Osteoblast (primary cell): ENCODE data around the gene ZNF775. TPM values are rescaled to one million over a fixed set of nuclear protein-coding genes. Genes with fewer than 3 reads are reported as not detected.

ENCODE experiments used
- DNase-seq: peaks from one replicate; pipeline ENCODE4 v3.0.0; 2011; ENCODE audit warnings: low spot score, mixed read lengths; ENCODE audit not compliant: insufficient read length; ENCODE audit errors: missing footprints
- H2AFZ ChIP-seq: 2 replicates; pipeline ENCODE4 v1.6.0; 2011; ENCODE audit warnings: mild to moderate bottlenecking, low read length
- H3K27ac ChIP-seq: 2 replicates; pipeline ENCODE4 v1.5.1; 2011; ENCODE audit warnings: mild to moderate bottlenecking, low read depth, low read length, moderate library complexity
- H3K27me3 ChIP-seq: 2 replicates; pipeline ENCODE4 v1.6.0; 2012; ENCODE audit warnings: mild to moderate bottlenecking, control low read depth, inconsistent platforms, low read length, moderate library complexity; ENCODE audit not compliant: insufficient read depth
- H3K36me3 ChIP-seq: 2 replicates; pipeline ENCODE4 v1.5.1; 2011; ENCODE audit warnings: mild to moderate bottlenecking, low read length, control low read depth, moderate library complexity; ENCODE audit not compliant: insufficient read depth
- H3K4me1 ChIP-seq: 2 replicates; pipeline ENCODE4 v1.5.1; 2011; ENCODE audit warnings: mild to moderate bottlenecking, low read length, control low read depth, moderate library complexity; ENCODE audit not compliant: insufficient read depth
- H3K4me2 ChIP-seq: 2 replicates; pipeline ENCODE4 v1.6.0; 2011; ENCODE audit warnings: mild to moderate bottlenecking, low read length; ENCODE audit not compliant: insufficient read depth
- H3K4me3 ChIP-seq: fragments of 200-600 bp; sonication (generic); 3 replicates; pipeline ENCODE4 v1.5.1; 2012; ENCODE audit warnings: mild to moderate bottlenecking, low read length, inconsistent platforms; ENCODE audit not compliant: insufficient read depth
- H3K79me2 ChIP-seq: 2 replicates; pipeline ENCODE4 v1.6.0; 2012; ENCODE audit warnings: mild to moderate bottlenecking, low read length, control low read depth, inconsistent platforms; ENCODE audit not compliant: insufficient read depth
- H3K9me3 ChIP-seq: 2 replicates; pipeline ENCODE4 v1.5.1; 2011; ENCODE audit warnings: low read depth, low read length, control low read depth
- H4K20me1 ChIP-seq: 2 replicates; pipeline ENCODE4 v1.6.0; 2012; ENCODE audit warnings: mild to moderate bottlenecking, low read length, control low read depth; ENCODE audit not compliant: insufficient read depth
- CTCF ChIP-seq: IDR thresholded peaks from 2 replicates; pipeline ENCODE4 v1.5.1; 2011; ENCODE audit warnings: mild to moderate bottlenecking, low read depth, low read length, moderate library complexity; ENCODE audit errors: extremely low read depth
- total RNA-seq: library from RNA; depleted of rRNA; stranded (reverse); fragments of >200 nt; gene quantifications from 2 replicates; pipeline ENCODE4 v1.2.3, GENCODE V29; 2012

Gene ZNF775
- total RNA-seq, 1 donor = 6.2 TPM

- H3K27me3 ChIP-seq = no peaks in the 10 kb centered on the region
- no peak overlapping the region for H2AFZ ChIP-seq
- no peaks in the 10 kb centered on the region for H3K79me2 ChIP-seq
- H3K4me3 ChIP-seq = no peak overlapping the region
- H4K20me1 ChIP-seq = no peaks in the 10 kb centered on the region
- DNase-seq = no peak
- H3K4me1 ChIP-seq = peaks cover 4% of the 10 kb centered on the region
- no peak overlapping the region for H3K4me2 ChIP-seq
- no peaks in the 10 kb centered on the region for H3K36me3 ChIP-seq
- H3K27ac ChIP-seq = no peak overlapping the region
- no peak for TF ChIP-seq CTCF
- no peaks in the 10 kb centered on the region for H3K9me3 ChIP-seq
Measured at GRCh38 chr7:150361807-150362621, 17.1 kb upstream of the ZNF775 start.

DNA sequence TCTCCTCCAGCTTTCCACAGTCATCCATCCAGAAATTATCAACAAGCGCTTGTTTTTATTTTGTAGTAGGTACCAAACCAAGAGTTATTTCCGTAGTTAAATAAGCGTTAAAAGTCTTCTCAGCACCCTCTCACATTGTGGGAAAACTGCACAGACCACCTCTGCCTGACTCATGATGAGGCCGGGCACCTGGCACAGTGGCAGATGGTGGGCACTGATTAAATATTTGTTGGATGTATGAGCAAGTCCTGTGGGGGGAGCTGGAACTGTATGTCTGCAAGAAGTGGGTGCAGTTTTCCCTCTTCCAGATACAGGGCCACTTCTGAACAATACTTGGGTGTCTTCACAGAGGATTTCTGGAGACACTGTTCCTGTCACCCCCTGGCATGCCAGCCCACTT lies 15.8 kb upstream of the ZNF775 start:
- no peak for TF ChIP-seq CTCF
- H3K9me3 ChIP-seq = no peaks in the 10 kb centered on the region
- H4K20me1 ChIP-seq = no peaks in the 10 kb centered on the region
- H3K79me2 ChIP-seq = no peaks in the 10 kb centered on the region
- no peaks in the 10 kb centered on the region for H3K36me3 ChIP-seq
- H3K27me3 ChIP-seq = no peaks in the 10 kb centered on the region
- no peak overlapping the region for H3K4me2 ChIP-seq
- H3K4me3 ChIP-seq = no peak overlapping the region
- DNase-seq = peak; percentile 77
- no peak overlapping the region for H2AFZ ChIP-seq
- no peak overlapping the region for H3K27ac ChIP-seq
- peaks cover 5% of the 10 kb centered on the region for H3K4me1 ChIP-seq

DNA sequence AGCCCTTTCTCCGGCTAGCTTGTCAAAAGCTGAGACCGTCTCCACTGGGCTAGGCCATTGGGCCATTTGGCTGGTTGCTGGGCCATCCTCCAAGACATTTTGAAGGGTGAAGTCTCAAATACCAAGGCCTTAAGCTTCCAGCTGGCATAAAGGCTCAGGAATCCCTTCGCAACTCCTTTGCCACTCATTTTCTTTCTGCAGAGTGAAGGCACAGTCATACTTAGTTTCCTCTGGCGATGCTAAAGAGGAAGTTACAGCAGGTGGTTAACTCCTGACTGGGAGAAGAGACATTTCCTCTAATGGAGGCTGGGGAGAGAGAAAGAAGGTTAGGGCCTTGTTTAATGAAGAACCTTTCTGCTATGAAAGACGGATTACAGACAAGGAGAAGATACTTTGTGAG lies 15.3 kb upstream of the ZNF775 start:
- Histone ChIP-seq H4K20me1 (no peaks in the 10 kb centered on the region), H3K36me3 (no peaks in the 10 kb centered on the region), H2AFZ (no peak overlapping the region), H3K27me3 (no peaks in the 10 kb centered on the region), H3K27ac (no peak overlapping the region), H3K79me2 (peaks cover 1% of the 10 kb centered on the region), H3K9me3 (no peaks in the 10 kb centered on the region), H3K4me1 (peaks cover 5% of the 10 kb centered on the region), H3K4me3 (no peak overlapping the region), H3K4me2 (no peak overlapping the region)
- TF ChIP-seq CTCF = no peak
- DNase-seq = no peak

DNA sequence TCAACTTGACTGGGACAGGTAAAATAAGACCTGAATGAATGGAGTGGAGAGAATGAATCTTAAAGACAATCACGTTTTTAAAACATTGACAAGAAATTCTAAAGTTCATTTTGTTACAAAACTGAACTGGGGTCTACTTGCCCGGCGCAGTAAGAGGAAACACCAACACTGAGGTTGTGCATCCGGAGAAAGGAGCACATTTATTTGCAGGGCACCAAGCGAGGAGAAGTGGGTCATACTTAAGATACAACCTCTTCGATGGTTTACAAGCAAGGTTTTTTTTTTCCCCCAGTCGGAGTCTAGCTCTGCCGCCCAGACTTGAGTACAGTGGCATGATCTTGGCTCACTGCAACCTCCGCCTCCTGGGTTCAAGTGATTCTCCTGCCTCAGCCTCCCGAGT lies 13.9 kb upstream of the ZNF775 start:
- DNase-seq = no peak
- no peaks in the 10 kb centered on the region for H3K36me3 ChIP-seq
- no peak overlapping the region for H3K4me2 ChIP-seq
- H3K27me3 ChIP-seq = no peaks in the 10 kb centered on the region
- no peaks in the 10 kb centered on the region for H3K9me3 ChIP-seq
- peaks cover 14% of the 10 kb centered on the region for H3K79me2 ChIP-seq
- TF ChIP-seq CTCF = no peak
- no peak overlapping the region for H2AFZ ChIP-seq
- H3K27ac ChIP-seq = no peak overlapping the region
- H3K4me3 ChIP-seq = no peak overlapping the region
- H4K20me1 ChIP-seq = peaks cover 9% of the 10 kb centered on the region
- H3K4me1 ChIP-seq = peaks cover 15% of the 10 kb centered on the region
